Left lung (tissue), 10 donors: ENCODE measurements around the gene SSBP4. TPM values are rescaled to one million over a fixed set of nuclear protein-coding genes. Genes with fewer than 3 reads are reported as not detected.
A peak's percentile ranks its signal among the peaks of the same experiment; 100 is the strongest.

Experiments
- ATAC-seq: fragments of 200-7000 bp; cut with Tn5 transposase; one replicate; pipeline ENCODE4 v1.9.1; 2020; ENCODE audit warnings: moderate library complexity
- DNase-seq, 4 donors: peaks; one replicate each; pipeline ENCODE4 v3.0.0-alpha.2; 2013 to 2020
- H3K27ac ChIP-seq, 2 donors: fragments of 200-600 bp; sonication (generic) in 1 of 2; one replicate each; pipeline versions ENCODE4 v1.5.0 to v1.8.0; 2020 to 2021
- H3K27me3 ChIP-seq, 2 donors: fragments of 200-600 bp; sonication (generic) in 1 of 2; one replicate each; pipeline versions ENCODE4 v1.5.0 to v1.8.0; 2020 to 2021
- H3K36me3 ChIP-seq, 2 donors: fragments of 200-600 bp; sonication (generic) in 1 of 2; one replicate each; pipeline versions ENCODE4 v1.5.0 to v1.8.0; 2020 to 2021
- H3K4me1 ChIP-seq, 2 donors: fragments of 200-600 bp; one replicate each; pipeline ENCODE4 v1.8.0; 2021
- H3K4me3 ChIP-seq, 2 donors: fragments of 200-600 bp; sonication (generic) in 1 of 2; one replicate each; pipeline versions ENCODE4 v1.5.0 to v1.8.0; 2020 to 2021; ENCODE audit warnings: mild to moderate bottlenecking in 1 of 2
- H3K9me3 ChIP-seq, 2 donors: fragments of 200-600 bp; sonication (generic) in 1 of 2; one replicate each; pipeline versions ENCODE4 v1.5.0 to v1.8.0; 2020 to 2021
- CTCF ChIP-seq, 2 donors: fragments of 200-600 bp; sonication (generic) in 1 of 2; IDR thresholded peaks; one replicate each; pipeline versions ENCODE4 v1.5.0 to v1.8.0; 2021; ENCODE audit warnings: antibody characterized with exemption in 2 of 2
- intact Hi-C, 2 donors: fragments of 100-400 bp; cut with DNase I; formaldehyde crosslinking; loops; one replicate each; pipeline versions ENCODE4 v1.11.2 to v1.14.2; 2022
- polyA plus RNA-seq, 6 donors: library from polyadenylated mRNA; unstranded; fragments of 120-200 nt; gene quantifications; one replicate each; pipeline ENCODE4 v1.2.1, GENCODE V29; 2013; ENCODE audit not compliant: insufficient read length in 6 of 6
- total RNA-seq, 2 donors: library from RNA; stranded (reverse); fragmentation: NEBNext Ultra II Directional; extraction: Animal tissue kit (Norgen Biotek cat#: 25700); gene quantifications; one replicate each; pipeline ENCODE4 v1.2.1, GENCODE V29; 2021
- donor health status: DM: no; HTN: yes; CAD: no.
- donor health status: DM: no; HTN: no; CAD: no.

Gene SSBP4
- total and polyA plus RNA-seq, 8 donors = 49.8 to 99.8 (median 74.5) TPM

GRCh38 chr19:18439025-18439909 is 20.1 kb downstream of the SSBP4 start:
- ATAC-seq (no peak), DNase-seq (peak in 1 of 4 donors; percentile 66)
- no peak for TF ChIP-seq CTCF (IDR thresholded peaks at IDR 0.05)
- intact Hi-C loops = no loop called here
- Histone ChIP-seq H3K4me1 (peaks cover 4 to 38% of the 10 kb centered on the region in 2 donors), H3K36me3 (peaks cover 0 to 24% of the 10 kb centered on the region in 2 donors), H3K27me3 (peaks cover 0 to 43% of the 10 kb centered on the region in 2 donors), H3K9me3 (no peaks in the 10 kb centered on the region), H3K4me3 (no peak overlapping the region), H3K27ac (no peak overlapping the region)

GRCh38 chr19:18439910-18440237 is 20.7 kb downstream of the SSBP4 start:
- Histone ChIP-seq H3K9me3 (no peaks in the 10 kb centered on the region), H3K4me1 (peaks cover 4 to 37% of the 10 kb centered on the region in 2 donors), H3K4me3 (no peak overlapping the region), H3K27me3 (peaks cover 0 to 37% of the 10 kb centered on the region in 2 donors), H3K36me3 (peaks cover 0 to 31% of the 10 kb centered on the region in 2 donors), H3K27ac (no peak overlapping the region)
- intact Hi-C loops = no loop called here
- DNase-seq (no peak), ATAC-seq (no peak)
- TF ChIP-seq CTCF (IDR thresholded peaks at IDR 0.05) = no peak

- intact Hi-C loops = no loop called here
Observed at GRCh38 chr19:18440415-18440877, 21.2 kb downstream of the SSBP4 start.

GRCh38 chr19:18440936-18441803 is 22.0 kb downstream of the SSBP4 start:
- H3K27ac ChIP-seq = no peak overlapping the region
- H3K4me3 ChIP-seq = no peak overlapping the region
- peaks cover 4 to 33% of the 10 kb centered on the region in 2 donors for H3K4me1 ChIP-seq
- H3K27me3 ChIP-seq = peaks cover 0 to 33% of the 10 kb centered on the region in 2 donors
- no peaks in the 10 kb centered on the region for H3K9me3 ChIP-seq
- intact Hi-C loops = no loop called here
- TF ChIP-seq CTCF (IDR thresholded peaks at IDR 0.05) = no peak
- no peak for ATAC-seq
- H3K36me3 ChIP-seq = peaks cover 0 to 35% of the 10 kb centered on the region in 2 donors
- no peak for DNase-seq

More at GRCh38 chr19:18440415-18440877, 21.2 kb downstream of the SSBP4 start:
- H3K27ac ChIP-seq = no peak overlapping the region
- peaks cover 4 to 37% of the 10 kb centered on the region in 2 donors for H3K4me1 ChIP-seq
- no peak overlapping the region for H3K4me3 ChIP-seq
- peaks cover 0 to 33% of the 10 kb centered on the region in 2 donors for H3K36me3 ChIP-seq
- DNase-seq (no peak), ATAC-seq (no peak)
- H3K9me3 ChIP-seq = no peaks in the 10 kb centered on the region
- no peak for TF ChIP-seq CTCF (IDR thresholded peaks at IDR 0.05)
- peaks cover 0 to 34% of the 10 kb centered on the region in 2 donors for H3K27me3 ChIP-seq
